Sigmoid colon (tissue), 7 donors: ENCODE data around the gene HSPA1A. TPM values are rescaled to one million over a fixed set of nuclear protein-coding genes. Genes with fewer than 3 reads are reported as not detected.

Experiments used
- DNase-seq: peaks from one replicate; pipeline ENCODE4 v3.0.0-alpha.2; 2019
- H3K27ac ChIP-seq, 4 donors: fragments of 200-600 bp; sonication (generic); one replicate each; pipeline ENCODE4 v1.5.1; 2016 to 2019; ENCODE audit warnings: mild to moderate bottlenecking in 1 of 4
- H3K27me3 ChIP-seq, 3 donors: fragments of 200-600 bp; sonication (generic); one replicate each; pipeline ENCODE4 v1.5.1; 2019; ENCODE audit warnings: mild to moderate bottlenecking in 1 of 3
- H3K36me3 ChIP-seq, 4 donors: fragments of 200-600 bp; sonication (generic); one replicate each; pipeline ENCODE4 v1.5.1; 2016 to 2019
- H3K4me1 ChIP-seq, 4 donors: fragments of 200-600 bp; sonication (generic); one replicate each; pipeline ENCODE4 v1.5.1; 2017 to 2019
- H3K4me3 ChIP-seq, 4 donors: fragments of 200-600 bp; sonication (generic); one replicate each; pipeline ENCODE4 v1.5.1; 2017 to 2019; ENCODE audit warnings: mild to moderate bottlenecking in 2 of 4, moderate library complexity in 1 of 4
- H3K9me3 ChIP-seq, 4 donors: fragments of 200-600 bp in 3 of 4; sonication (generic) in 3 of 4; one replicate each; pipeline versions ENCODE4 v1.5.1 to v1.6.1; 2013 to 2019
- EP300 ChIP-seq, 4 donors: sonication (generic); formaldehyde crosslinking; IDR thresholded peaks; one replicate each; pipeline ENCODE4 v1.6.1; 2017; ENCODE audit warnings: antibody characterized with exemption in 4 of 4
- POLR2A ChIP-seq, 2 donors: fragments of 450-650 bp; IDR thresholded peaks; one replicate each; pipeline ENCODE4 v1.6.1; 2016; ENCODE audit warnings: antibody characterized with exemption in 2 of 2, mild to moderate bottlenecking in 2 of 2, moderate library complexity in 2 of 2
- POLR2AphosphoS5 ChIP-seq, 4 donors: sonication (generic); formaldehyde crosslinking; IDR thresholded peaks; one replicate each; pipeline ENCODE4 v1.6.1; 2017; ENCODE audit warnings: antibody characterized with exemption in 4 of 4
- WGBS, 2 donors: extraction: QIAGEN DNeasy Blood & Tissue Kit; methylation state at CpG; one replicate each; pipeline ENCODE4 v1.1.7; 2013; 5-methylcytosine and 5-hydroxymethylcytosine counted together
- intact Hi-C: fragments of 100-400 bp; cut with DNase I; formaldehyde crosslinking; loops from one replicate; pipeline ENCODE4 v1.15.1; 2023
- polyA plus RNA-seq, 3 donors: library from polyadenylated mRNA; stranded (reverse); fragments of 200-250 nt; gene quantifications; one replicate each; pipeline ENCODE4 v1.2.3, GENCODE V29; 2013
- total RNA-seq, 4 donors: library from RNA; depleted of rRNA; stranded (reverse); fragments of >200 nt; gene quantifications; one replicate each; pipeline ENCODE4 v1.1.0, GENCODE V29; 2016
- TF ChIP-seq, protein P1 (sequence below), 4 experiments: fragments of 450-650 bp in 3 of 4; fragments of 200-600 bp in 1 of 4; IDR thresholded peaks; one replicate each; pipeline ENCODE4 v1.5.1; 2016 to 2019; ENCODE audit warnings: antibody characterized with exemption in 4 of 4, mild to moderate bottlenecking in 3 of 4, moderate library complexity in 2 of 4
- donor health status: healthy with polysubstance abuse.
- donor health status: Bipolar disorder and iron deficiency.
- donor health status: healthy.

Gene HSPA1A
- total and polyA plus RNA-seq, 7 donors: 39.0 to 321 (median 147) TPM

DNA sequence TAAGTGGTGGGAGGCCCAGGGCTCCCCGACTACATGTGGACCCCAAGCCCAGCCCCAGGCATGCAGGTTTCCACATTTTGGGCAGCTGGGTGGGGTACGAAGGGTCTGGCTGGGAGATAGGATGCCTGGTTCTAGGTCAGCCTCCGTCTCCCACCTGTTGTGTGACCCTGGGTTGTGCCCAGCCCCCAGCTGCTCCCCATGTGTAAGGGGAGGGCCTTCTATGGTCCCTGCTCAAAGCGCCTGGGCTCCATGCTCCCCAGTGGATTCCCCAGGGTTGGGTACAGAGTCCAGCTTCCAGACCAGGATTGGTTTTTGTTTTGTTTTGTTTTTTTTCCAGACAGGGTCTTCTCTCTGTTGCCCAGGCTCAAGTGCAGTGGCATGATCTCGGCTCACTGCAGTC is 37.1 kb upstream of the HSPA1A start:
- no peaks in the 10 kb centered on the region for H3K9me3 ChIP-seq
- no peak overlapping the region for H3K4me3 ChIP-seq
- intact Hi-C loops: no loop called here
- TF ChIP-seq POLR2A (IDR thresholded peaks at IDR 0.05) (no peak), POLR2AphosphoS5 (IDR thresholded peaks at IDR 0.05) (no peak), EP300 (IDR thresholded peaks at IDR 0.05) (no peak)
- TF ChIP-seq, protein P1, sequence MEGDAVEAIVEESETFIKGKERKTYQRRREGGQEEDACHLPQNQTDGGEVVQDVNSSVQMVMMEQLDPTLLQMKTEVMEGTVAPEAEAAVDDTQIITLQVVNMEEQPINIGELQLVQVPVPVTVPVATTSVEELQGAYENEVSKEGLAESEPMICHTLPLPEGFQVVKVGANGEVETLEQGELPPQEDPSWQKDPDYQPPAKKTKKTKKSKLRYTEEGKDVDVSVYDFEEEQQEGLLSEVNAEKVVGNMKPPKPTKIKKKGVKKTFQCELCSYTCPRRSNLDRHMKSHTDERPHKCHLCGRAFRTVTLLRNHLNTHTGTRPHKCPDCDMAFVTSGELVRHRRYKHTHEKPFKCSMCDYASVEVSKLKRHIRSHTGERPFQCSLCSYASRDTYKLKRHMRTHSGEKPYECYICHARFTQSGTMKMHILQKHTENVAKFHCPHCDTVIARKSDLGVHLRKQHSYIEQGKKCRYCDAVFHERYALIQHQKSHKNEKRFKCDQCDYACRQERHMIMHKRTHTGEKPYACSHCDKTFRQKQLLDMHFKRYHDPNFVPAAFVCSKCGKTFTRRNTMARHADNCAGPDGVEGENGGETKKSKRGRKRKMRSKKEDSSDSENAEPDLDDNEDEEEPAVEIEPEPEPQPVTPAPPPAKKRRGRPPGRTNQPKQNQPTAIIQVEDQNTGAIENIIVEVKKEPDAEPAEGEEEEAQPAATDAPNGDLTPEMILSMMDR (IDR thresholded peaks at IDR 0.05): no peak
- no peak overlapping the region for H3K27ac ChIP-seq
- H3K27me3 ChIP-seq: no peaks in the 10 kb centered on the region
- WGBS, 2 donors: 94 to 96% methylated on average over 5 of the region's 5 CpGs
- H3K4me1 ChIP-seq: peaks cover 0 to 10% (median 10%) of the 10 kb centered on the region in 4 donors
- H3K36me3 ChIP-seq: peaks cover 11 to 48% (median 41%) of the 10 kb centered on the region in 4 donors
- DNase-seq: no peak

DNA sequence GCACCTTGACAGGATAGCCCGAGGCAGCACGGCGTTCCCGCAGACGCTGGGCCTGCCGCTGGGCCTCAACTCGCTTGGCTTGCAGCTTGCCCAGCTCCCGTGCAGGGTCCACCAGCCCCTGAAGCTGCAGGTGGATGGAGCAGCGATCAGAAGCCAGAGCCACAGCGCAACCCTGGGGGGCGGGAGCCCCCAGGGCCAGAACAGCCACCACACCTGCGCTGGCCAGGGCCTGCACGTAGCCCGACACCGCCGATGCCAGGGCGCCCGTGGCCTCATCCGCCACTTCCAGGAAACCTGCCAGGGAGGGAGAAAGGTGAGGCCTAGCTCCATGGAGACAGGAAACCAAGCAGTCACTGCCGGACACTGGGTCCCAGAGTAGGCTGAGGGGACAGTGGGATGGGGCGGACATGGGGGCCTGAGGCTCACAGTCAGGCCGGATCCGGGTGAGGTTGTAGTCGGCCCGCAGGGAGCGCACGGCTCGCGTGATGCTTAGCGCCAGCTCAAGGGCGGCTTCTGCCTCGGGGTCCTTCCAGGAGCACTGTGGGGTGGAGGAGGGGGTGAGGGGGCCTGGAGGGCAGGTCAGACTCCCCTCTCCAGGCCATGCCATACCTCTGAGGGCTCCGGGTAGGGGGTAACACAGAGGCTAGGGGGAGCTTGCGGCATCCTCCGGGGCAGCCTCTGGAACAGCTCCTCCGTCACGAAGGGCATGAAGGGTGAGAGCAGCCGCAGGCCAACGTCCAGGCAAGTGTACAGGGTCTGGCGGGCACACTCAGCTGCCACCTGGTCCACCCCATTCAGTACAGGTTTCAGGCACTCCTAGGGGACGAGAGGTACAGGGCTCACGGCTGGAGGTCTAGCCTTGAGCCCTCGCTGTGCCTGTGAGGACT is 36.1 kb upstream of the HSPA1A start:
- Histone ChIP-seq H3K27me3 (no peaks in the 10 kb centered on the region), H3K4me1 (peaks cover 0 to 10% (median 10%) of the 10 kb centered on the region in 4 donors), H3K9me3 (no peaks in the 10 kb centered on the region), H3K27ac (no peak overlapping the region), H3K36me3 (peaks cover 11 to 59% (median 44%) of the 10 kb centered on the region in 4 donors), H3K4me3 (no peak overlapping the region)
- TF ChIP-seq POLR2A (IDR thresholded peaks at IDR 0.05): no peak
- no peak for TF ChIP-seq EP300 (IDR thresholded peaks at IDR 0.05)
- TF ChIP-seq, protein P1 (IDR thresholded peaks at IDR 0.05): no peak
- TF ChIP-seq POLR2AphosphoS5 (IDR thresholded peaks at IDR 0.05): no peak
- intact Hi-C loops: no loop called here
- no peak for DNase-seq
- WGBS, 2 donors: 92 to 95% methylated on average over 43 of the region's 43 CpGs

DNA sequence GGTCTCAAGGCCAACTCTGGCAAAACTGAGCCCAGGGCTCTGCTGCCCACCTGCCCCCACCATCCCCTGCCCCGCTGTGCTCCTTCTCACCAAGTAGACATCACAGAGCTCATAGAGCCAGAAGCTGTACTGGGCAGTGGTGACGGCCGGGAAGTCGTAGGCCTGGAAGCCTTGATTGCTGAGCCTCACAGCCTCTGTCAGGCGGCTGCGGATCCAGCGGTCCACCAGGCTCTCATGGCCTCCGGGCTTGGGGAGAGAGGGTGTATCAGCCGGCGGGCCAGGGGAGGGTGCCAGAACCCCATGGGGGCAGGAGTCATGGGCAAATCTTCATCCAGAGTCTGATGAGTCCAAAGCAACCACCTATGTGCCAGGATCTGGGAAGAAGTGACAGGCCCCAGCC is 35.4 kb upstream of the HSPA1A start:
- DNase-seq: no peak
- Histone ChIP-seq H3K9me3 (no peaks in the 10 kb centered on the region), H3K27ac (no peak overlapping the region), H3K36me3 (peaks cover 17 to 65% (median 51%) of the 10 kb centered on the region in 4 donors), H3K4me1 (peaks cover 0 to 10% (median 10%) of the 10 kb centered on the region in 4 donors), H3K4me3 (no peak overlapping the region), H3K27me3 (no peaks in the 10 kb centered on the region)
- 95 to 97% methylated on average over 10 of the region's 10 CpGs for WGBS, 2 donors
- intact Hi-C loops: no loop called here
- TF ChIP-seq EP300 (IDR thresholded peaks at IDR 0.05) (no peak), POLR2AphosphoS5 (IDR thresholded peaks at IDR 0.05) (no peak), POLR2A (IDR thresholded peaks at IDR 0.05) (no peak)
- TF ChIP-seq, protein P1 (IDR thresholded peaks at IDR 0.05): no peak

DNA sequence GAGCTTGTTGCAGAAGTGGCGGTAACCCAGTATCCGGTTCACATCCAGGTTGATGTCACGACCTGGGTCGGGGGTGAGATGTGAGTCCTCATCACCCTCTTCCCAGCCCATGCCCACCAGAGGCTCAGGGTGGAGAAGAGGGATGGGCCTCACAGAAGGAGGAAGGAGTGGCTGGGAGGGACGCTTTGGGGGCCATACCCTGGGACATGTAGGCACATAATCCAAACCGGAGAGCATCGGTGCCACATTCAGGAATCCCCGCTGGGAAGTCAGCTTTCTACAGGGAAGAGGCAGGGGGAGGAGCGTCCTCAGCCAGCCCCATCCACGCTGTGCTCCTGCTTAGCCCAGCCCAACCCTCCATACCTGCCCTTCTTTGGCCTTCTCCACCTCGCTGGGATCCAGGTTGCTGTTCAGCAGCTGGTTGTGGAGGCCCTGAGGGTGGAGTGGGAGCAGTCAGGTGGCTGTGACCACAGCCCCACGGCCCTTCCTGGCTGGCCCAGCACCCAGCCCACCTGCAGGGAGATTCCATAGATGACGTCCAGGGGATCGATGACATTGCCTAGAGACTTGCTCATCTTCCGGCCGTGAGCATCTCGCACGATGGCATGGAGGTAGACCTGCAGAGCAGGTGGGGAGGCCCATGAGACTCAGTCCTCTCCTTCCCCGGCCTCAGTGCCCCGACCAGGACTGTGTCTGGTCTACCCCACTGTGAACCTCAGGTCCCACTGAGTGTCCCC is 34.7 kb upstream of the HSPA1A start:
- Histone ChIP-seq H3K4me1 (peaks cover 0 to 10% (median 10%) of the 10 kb centered on the region in 4 donors), H3K9me3 (no peaks in the 10 kb centered on the region), H3K27me3 (no peaks in the 10 kb centered on the region), H3K36me3 (peaks cover 17 to 73% (median 58%) of the 10 kb centered on the region in 4 donors), H3K4me3 (no peak overlapping the region), H3K27ac (no peak overlapping the region)
- 90 to 93% methylated on average over 20 of the region's 20 CpGs for WGBS, 2 donors
- no peak for TF ChIP-seq POLR2AphosphoS5 (IDR thresholded peaks at IDR 0.05)
- TF ChIP-seq, protein P1 (IDR thresholded peaks at IDR 0.05): no peak
- TF ChIP-seq POLR2A (IDR thresholded peaks at IDR 0.05): no peak
- no peak for TF ChIP-seq EP300 (IDR thresholded peaks at IDR 0.05)
- no peak for DNase-seq
- intact Hi-C loops: no loop called here
